HepG2 (cell line): Measurements from ENCODE around the gene PSMA7. TPM values are rescaled to one million over a fixed set of nuclear protein-coding genes. Genes with fewer than 3 reads are reported as not detected.

Experiments used
- ARNTL ChIP-seq: sonication (generic); formaldehyde crosslinking; IDR thresholded peaks from 2 replicates; pipeline ENCODE4 v1.4.0; 2020; ENCODE audit warnings: mild to moderate bottlenecking, missing genetic modification reagents
- BHLHE40 ChIP-seq: IDR thresholded peaks from 2 replicates; pipeline ENCODE4 v1.6.1; 2011; ENCODE audit warnings: low read length, improper control_type of control experiment
- ELF3 ChIP-seq: IDR thresholded peaks from 2 replicates; pipeline ENCODE4 v1.6.1; 2016; ENCODE audit warnings: missing genetic modification reagents, missing compliant biosample characterization
- ERF ChIP-seq: IDR thresholded peaks from 2 replicates; pipeline ENCODE4 v1.6.1; 2018; ENCODE audit warnings: missing biosample characterization, missing genetic modification reagents
- GABPB1 ChIP-seq: IDR thresholded peaks from 2 replicates; pipeline ENCODE4 v1.6.1; 2016; ENCODE audit warnings: mild to moderate bottlenecking, missing genetic modification reagents, moderate library complexity, missing compliant biosample characterization
- MAZ ChIP-seq, 2 experiments: sonication (generic) in 1 of 2; formaldehyde crosslinking in 1 of 2; IDR thresholded peaks; 2 replicates each; pipeline versions ENCODE4 v1.5.0 to v1.6.1; 2012 to 2020; ENCODE audit warnings: low read depth in 2 of 2, mild to moderate bottlenecking in 2 of 2, borderline replicate concordance in 1 of 2, improper control_type of control experiment in 1 of 2, low read length in 1 of 2, missing genetic modification reagents in 1 of 2, moderate library complexity in 1 of 2
- NCOA1 ChIP-seq: sonication (generic); formaldehyde crosslinking; IDR thresholded peaks from 2 replicates; pipeline ENCODE4 v1.9.0; 2021; ENCODE audit warnings: missing genetic modification reagents
- RFX5 ChIP-seq: IDR thresholded peaks from 2 replicates; pipeline ENCODE4 v1.6.1; 2011; ENCODE audit warnings: low read depth, low read length, improper control_type of control experiment
- TEAD3 ChIP-seq: optimal IDR thresholded peaks from 2 replicates; pipeline ENCODE3; 2016; ENCODE audit warnings: borderline replicate concordance
- TRAFD1 ChIP-seq: sonication (generic); formaldehyde crosslinking; IDR thresholded peaks from 2 replicates; pipeline ENCODE4 v1.5.1; 2020; ENCODE audit warnings: missing genetic modification reagents, mild to moderate bottlenecking, borderline replicate concordance
- ZFX ChIP-seq: sonication (generic); formaldehyde crosslinking; IDR thresholded peaks from 2 replicates; pipeline ENCODE4 v1.4.0; 2020; ENCODE audit warnings: mild to moderate bottlenecking, low read depth, missing genetic modification reagents, moderate library complexity
- ZKSCAN1 ChIP-seq: fragments of 150-350 bp; IDR thresholded peaks from 2 replicates; pipeline ENCODE4 v1.6.1; 2014; ENCODE audit warnings: low read length
- ZNF343 ChIP-seq: sonication (generic); formaldehyde crosslinking; IDR thresholded peaks from 2 replicates; pipeline ENCODE4 v1.4.0; 2020; ENCODE audit warnings: mild to moderate bottlenecking, missing genetic modification reagents
- ZNF501 ChIP-seq: sonication (generic); formaldehyde crosslinking; IDR thresholded peaks from 2 replicates; pipeline ENCODE4 v1.5.1; 2020; ENCODE audit warnings: mild to moderate bottlenecking, moderate library complexity, missing genetic modification reagents
- ZNF629 ChIP-seq: sonication (generic); formaldehyde crosslinking; conservative IDR thresholded peaks from 2 replicates; pipeline ENCODE4 v1.5.0; 2020; ENCODE audit warnings: missing genetic modification reagents
- polyA plus RNA-seq, 8 experiments: library from polyadenylated mRNA; depleted of rRNA in 3 of 8; stranded (reverse) in 7 of 8; unstranded in 1 of 8; fragments of >200 nt; fragmentation: Illumina TruSeq in 4 of 8; extraction: Trizol in 4 of 8; gene quantifications; 2 replicates each; pipeline versions ENCODE4 v1.2.1 to v1.2.3, GENCODE V29; 2011 to 2016; ENCODE audit warnings: low read depth in 4 of 8, missing spikeins in 1 of 8, mixed read lengths in 1 of 8; ENCODE audit not compliant: insufficient read depth in 1 of 8
- total RNA-seq, 5 experiments: library from RNA; depleted of rRNA; stranded (reverse); fragments of >200 nt; fragmentation: Illumina TruSeq; extraction: Trizol; gene quantifications; 2 replicates each; pipeline ENCODE4 v1.2.3, GENCODE V29; 2016; ENCODE audit warnings: low read depth in 1 of 5
- TF ChIP-seq, protein P1 (sequence below): sonication (generic); formaldehyde crosslinking; IDR thresholded peaks from 2 replicates; pipeline ENCODE4 v1.4.0; 2020; ENCODE audit warnings: missing genetic modification reagents, borderline replicate concordance
- TF ChIP-seq, protein P2 (sequence below): sonication (generic); formaldehyde crosslinking; IDR thresholded peaks from 2 replicates; pipeline ENCODE4 v1.4.0; 2020; ENCODE audit warnings: missing genetic modification reagents, mild to moderate bottlenecking, borderline replicate concordance
- TF ChIP-seq, protein P3 (sequence below): sonication (generic); formaldehyde crosslinking; conservative IDR thresholded peaks from 2 replicates; pipeline ENCODE4 v1.4.0; 2020; ENCODE audit warnings: mild to moderate bottlenecking, missing genetic modification reagents, moderate library complexity

Gene PSMA7
- total and polyA plus RNA-seq, 2 of the 13 experiments (the other 11 are each of a cell fraction or from before 2014, with no cell fraction given) = 531 to 631 TPM

GRCh38 chr20:62119591-62120364 is 23.4 kb downstream of the PSMA7 start (continued):
- TF ChIP-seq TEAD3 (peak; percentile 82), ELF3 (CRISPR knock-in tag) (peak; percentile 43; the same call in 1 of the 2 replicates), RFX5 (peak; percentile 54; the same call in 1 of the 2 replicates), GABPB1 (peak; percentile 40; the same call in 1 of the 2 replicates), ZFX (CRISPR knock-in tag) (peak; percentile 61), MAZ (IDR thresholded peaks at IDR 0.05; ENCODE audit: borderline replicate concordance, low read depth, low read length) (peak; percentile 61; the same call in 1 of the 2 replicates), MAZ (CRISPR knock-in tag; IDR thresholded peaks at IDR 0.05; ENCODE audit: low read depth) (no peak), ARNTL (peak; percentile 62), TRAFD1 (CRISPR knock-in tag) (no peak; the same call in 1 of the 2 replicates), ZKSCAN1 (peak; percentile 30; the same call in 1 of the 2 replicates), ERF (peak; percentile 78; the same call in 1 of the 2 replicates), BHLHE40 (peak; percentile 52), ZNF629 (CRISPR knock-in tag) (no peak), ZNF501 (CRISPR knock-in tag) (peak; percentile 74), NCOA1 (no peak), ZNF343 (CRISPR knock-in tag) (peak; percentile 56; the same call in 1 of the 2 replicates)
- TF ChIP-seq, protein P1, sequence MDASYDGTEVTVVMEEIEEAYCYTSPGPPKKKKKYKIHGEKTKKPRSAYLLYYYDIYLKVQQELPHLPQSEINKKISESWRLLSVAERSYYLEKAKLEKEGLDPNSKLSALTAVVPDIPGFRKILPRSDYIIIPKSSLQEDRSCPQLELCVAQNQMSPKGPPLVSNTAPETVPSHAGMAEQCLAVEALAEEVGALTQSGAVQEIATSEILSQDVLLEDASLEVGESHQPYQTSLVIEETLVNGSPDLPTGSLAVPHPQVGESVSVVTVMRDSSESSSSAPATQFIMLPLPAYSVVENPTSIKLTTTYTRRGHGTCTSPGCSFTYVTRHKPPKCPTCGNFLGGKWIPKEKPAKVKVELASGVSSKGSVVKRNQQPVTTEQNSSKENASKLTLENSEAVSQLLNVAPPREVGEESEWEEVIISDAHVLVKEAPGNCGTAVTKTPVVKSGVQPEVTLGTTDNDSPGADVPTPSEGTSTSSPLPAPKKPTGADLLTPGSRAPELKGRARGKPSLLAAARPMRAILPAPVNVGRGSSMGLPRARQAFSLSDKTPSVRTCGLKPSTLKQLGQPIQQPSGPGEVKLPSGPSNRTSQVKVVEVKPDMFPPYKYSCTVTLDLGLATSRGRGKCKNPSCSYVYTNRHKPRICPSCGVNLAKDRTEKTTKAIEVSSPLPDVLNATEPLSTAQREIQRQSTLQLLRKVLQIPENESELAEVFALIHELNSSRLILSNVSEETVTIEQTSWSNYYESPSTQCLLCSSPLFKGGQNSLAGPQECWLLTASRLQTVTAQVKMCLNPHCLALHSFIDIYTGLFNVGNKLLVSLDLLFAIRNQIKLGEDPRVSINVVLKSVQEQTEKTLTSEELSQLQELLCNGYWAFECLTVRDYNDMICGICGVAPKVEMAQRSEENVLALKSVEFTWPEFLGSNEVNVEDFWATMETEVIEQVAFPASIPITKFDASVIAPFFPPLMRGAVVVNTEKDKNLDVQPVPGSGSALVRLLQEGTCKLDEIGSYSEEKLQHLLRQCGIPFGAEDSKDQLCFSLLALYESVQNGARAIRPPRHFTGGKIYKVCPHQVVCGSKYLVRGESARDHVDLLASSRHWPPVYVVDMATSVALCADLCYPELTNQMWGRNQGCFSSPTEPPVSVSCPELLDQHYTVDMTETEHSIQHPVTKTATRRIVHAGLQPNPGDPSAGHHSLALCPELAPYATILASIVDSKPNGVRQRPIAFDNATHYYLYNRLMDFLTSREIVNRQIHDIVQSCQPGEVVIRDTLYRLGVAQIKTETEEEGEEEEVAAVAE (CRISPR knock-in tag) = no peak; the same call in 1 of the 2 replicates
- TF ChIP-seq, protein P2, sequence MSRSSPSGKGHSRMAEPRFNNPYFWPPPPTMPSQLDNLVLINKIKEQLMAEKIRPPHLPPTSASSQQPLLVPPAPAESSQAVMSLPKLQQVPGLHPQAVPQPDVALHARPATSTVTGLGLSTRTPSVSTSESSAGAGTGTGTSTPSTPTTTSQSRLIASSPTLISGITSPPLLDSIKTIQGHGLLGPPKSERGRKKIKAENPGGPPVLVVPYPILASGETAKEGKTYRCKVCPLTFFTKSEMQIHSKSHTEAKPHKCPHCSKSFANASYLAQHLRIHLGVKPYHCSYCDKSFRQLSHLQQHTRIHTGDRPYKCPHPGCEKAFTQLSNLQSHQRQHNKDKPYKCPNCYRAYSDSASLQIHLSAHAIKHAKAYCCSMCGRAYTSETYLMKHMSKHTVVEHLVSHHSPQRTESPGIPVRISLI (CRISPR knock-in tag) = no peak
- TF ChIP-seq, protein P3, sequence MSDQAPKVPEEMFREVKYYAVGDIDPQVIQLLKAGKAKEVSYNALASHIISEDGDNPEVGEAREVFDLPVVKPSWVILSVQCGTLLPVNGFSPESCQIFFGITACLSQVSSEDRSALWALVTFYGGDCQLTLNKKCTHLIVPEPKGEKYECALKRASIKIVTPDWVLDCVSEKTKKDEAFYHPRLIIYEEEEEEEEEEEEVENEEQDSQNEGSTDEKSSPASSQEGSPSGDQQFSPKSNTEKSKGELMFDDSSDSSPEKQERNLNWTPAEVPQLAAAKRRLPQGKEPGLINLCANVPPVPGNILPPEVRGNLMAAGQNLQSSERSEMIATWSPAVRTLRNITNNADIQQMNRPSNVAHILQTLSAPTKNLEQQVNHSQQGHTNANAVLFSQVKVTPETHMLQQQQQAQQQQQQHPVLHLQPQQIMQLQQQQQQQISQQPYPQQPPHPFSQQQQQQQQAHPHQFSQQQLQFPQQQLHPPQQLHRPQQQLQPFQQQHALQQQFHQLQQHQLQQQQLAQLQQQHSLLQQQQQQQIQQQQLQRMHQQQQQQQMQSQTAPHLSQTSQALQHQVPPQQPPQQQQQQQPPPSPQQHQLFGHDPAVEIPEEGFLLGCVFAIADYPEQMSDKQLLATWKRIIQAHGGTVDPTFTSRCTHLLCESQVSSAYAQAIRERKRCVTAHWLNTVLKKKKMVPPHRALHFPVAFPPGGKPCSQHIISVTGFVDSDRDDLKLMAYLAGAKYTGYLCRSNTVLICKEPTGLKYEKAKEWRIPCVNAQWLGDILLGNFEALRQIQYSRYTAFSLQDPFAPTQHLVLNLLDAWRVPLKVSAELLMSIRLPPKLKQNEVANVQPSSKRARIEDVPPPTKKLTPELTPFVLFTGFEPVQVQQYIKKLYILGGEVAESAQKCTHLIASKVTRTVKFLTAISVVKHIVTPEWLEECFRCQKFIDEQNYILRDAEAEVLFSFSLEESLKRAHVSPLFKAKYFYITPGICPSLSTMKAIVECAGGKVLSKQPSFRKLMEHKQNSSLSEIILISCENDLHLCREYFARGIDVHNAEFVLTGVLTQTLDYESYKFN (CRISPR knock-in tag) = peak; percentile 93
